ENCODE data around the gene MYCBP.
"Not testable (repeated sequence)": the region's sequence is repeated elsewhere in the genome, so short reads cannot be mapped to it uniquely, and the experiment has no call there.

The MYCBP gene

DNA sequence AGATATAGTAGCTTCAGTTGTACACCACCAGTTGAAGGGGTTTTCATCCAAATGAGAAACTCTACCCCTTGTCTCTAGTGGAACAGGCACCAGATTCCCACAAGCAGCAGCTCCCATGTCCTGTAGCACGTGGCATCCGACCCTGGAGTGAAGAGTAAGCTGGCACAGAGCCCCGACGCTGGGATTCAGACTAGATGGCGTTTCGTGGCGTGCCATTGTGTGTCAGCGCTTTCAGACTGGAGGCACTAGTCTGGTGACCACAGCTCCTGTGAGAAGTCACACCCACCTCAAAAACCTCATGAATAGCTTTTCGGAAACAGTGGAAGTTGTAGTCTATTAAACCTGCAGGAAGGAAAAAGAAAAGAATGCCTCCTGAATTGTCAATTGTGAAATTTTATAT, 33.8 kb downstream of the MYCBP start:
- Histone ChIP-seq H3K27ac (ENCODE audit: extremely low read depth, low read depth, low read length) (no peak overlapping the region), H3K4me1 (ENCODE audit: control insufficient read depth, insufficient read depth, low read length) (no peaks in the 10 kb centered on the region), H3K9me3 (ENCODE audit: control insufficient read depth, insufficient read depth, low read depth, low read length) (no peaks in the 10 kb centered on the region), H3K4me3 (ENCODE audit: low read depth, low read length) (no peak overlapping the region), H3K36me3 (ENCODE audit: control insufficient read depth in 2 of 2, insufficient read depth in 1 of 2, low read length in 2 of 2) (peaks cover 24 to 60% of the 10 kb centered on the region in 2 experiments)
- ChIA-PET POLR2A (no interaction called here), CTCF (interaction anchor here (0.7 to 1.1 kb wide), 3 partner anchors 18 to 259 kb away, joined by 3 to 5 read pairs (median 3); no protein-coding TSS in a partner anchor)
- TF ChIP-seq, protein P1, sequence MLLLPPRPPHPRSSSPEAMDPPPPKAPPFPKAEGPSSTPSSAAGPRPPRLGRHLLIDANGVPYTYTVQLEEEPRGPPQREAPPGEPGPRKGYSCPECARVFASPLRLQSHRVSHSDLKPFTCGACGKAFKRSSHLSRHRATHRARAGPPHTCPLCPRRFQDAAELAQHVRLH (tag by site-specific recombination; IDR thresholded peaks at IDR 0.05) = no peak
- TF ChIP-seq ZIC2 (tag by site-specific recombination; IDR thresholded peaks at IDR 0.05) (no peak), ZNF366 (tag by site-specific recombination; conservative IDR thresholded peaks at IDR 0.05) (no peak), ZNF24 (tag by site-specific recombination; IDR thresholded peaks at IDR 0.05) (no peak), TRIM28 (IDR thresholded peaks at IDR 0.05; ENCODE audit: borderline replicate concordance, low read length) (no peak), SCRT2 (tag by site-specific recombination; IDR thresholded peaks at IDR 0.05) (no peak)
- TF ChIP-seq, protein P2, sequence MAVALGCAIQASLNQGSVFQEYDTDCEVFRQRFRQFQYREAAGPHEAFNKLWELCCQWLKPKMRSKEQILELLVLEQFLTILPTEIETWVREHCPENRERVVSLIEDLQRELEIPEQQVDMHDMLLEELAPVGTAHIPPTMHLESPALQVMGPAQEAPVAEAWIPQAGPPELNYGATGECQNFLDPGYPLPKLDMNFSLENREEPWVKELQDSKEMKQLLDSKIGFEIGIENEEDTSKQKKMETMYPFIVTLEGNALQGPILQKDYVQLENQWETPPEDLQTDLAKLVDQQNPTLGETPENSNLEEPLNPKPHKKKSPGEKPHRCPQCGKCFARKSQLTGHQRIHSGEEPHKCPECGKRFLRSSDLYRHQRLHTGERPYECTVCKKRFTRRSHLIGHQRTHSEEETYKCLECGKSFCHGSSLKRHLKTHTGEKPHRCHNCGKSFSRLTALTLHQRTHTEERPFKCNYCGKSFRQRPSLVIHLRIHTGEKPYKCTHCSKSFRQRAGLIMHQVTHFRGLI (tag by site-specific recombination; IDR thresholded peaks at IDR 0.05) = no peak
- TF ChIP-seq, protein P3, sequence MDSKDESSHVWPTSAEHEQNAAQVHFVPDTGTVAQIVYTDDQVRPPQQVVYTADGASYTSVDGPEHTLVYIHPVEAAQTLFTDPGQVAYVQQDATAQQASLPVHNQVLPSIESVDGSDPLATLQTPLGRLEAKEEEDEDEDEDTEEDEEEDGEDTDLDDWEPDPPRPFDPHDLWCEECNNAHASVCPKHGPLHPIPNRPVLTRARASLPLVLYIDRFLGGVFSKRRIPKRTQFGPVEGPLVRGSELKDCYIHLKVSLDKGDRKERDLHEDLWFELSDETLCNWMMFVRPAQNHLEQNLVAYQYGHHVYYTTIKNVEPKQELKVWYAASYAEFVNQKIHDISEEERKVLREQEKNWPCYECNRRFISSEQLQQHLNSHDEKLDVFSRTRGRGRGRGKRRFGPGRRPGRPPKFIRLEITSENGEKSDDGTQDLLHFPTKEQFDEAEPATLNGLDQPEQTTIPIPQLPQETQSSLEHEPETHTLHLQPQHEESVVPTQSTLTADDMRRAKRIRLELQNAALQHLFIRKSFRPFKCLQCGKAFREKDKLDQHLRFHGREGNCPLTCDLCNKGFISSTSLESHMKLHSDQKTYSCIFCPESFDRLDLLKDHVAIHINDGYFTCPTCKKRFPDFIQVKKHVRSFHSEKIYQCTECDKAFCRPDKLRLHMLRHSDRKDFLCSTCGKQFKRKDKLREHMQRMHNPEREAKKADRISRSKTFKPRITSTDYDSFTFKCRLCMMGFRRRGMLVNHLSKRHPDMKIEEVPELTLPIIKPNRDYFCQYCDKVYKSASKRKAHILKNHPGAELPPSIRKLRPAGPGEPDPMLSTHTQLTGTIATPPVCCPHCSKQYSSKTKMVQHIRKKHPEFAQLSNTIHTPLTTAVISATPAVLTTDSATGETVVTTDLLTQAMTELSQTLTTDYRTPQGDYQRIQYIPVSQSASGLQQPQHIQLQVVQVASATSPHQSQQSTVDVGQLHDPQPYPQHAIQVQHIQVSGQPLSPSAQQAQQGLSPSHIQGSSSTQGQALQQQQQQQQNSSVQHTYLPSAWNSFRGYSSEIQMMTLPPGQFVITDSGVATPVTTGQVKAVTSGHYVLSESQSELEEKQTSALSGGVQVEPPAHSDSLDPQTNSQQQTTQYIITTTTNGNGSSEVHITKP (tag by site-specific recombination; IDR thresholded peaks at IDR 0.05) = no peak

DNA sequence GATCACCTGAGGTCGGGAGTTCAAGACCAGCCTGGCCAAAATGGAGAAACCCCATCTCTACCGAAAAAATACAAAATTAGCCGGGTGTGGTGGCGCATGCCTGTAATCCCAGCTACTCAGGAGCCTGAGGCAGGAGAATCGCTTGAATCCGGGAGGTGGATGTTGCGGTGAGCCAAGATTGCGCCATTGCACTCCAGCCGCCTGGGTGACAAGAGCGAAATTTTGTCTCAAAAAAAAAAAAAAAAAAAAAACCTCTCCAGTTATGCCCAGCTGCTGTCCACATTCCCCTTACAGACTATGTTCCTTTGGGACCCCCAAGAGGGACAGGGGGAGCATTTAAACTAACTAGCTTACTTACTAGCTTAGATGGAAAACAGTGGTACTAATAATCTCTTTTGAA, 36.8 kb downstream of the MYCBP start:
- ChIA-PET CTCF (interaction anchor here (1.9 kb wide), 1 partner anchor 809 kb away, joined by 6 read pairs; no protein-coding TSS in a partner anchor), POLR2A (interaction anchor here (0.6 to 2.0 kb wide), 2 partner anchors 190 to 843 kb away, joined by 3 to 5 read pairs; no protein-coding TSS in a partner anchor)

DNA sequence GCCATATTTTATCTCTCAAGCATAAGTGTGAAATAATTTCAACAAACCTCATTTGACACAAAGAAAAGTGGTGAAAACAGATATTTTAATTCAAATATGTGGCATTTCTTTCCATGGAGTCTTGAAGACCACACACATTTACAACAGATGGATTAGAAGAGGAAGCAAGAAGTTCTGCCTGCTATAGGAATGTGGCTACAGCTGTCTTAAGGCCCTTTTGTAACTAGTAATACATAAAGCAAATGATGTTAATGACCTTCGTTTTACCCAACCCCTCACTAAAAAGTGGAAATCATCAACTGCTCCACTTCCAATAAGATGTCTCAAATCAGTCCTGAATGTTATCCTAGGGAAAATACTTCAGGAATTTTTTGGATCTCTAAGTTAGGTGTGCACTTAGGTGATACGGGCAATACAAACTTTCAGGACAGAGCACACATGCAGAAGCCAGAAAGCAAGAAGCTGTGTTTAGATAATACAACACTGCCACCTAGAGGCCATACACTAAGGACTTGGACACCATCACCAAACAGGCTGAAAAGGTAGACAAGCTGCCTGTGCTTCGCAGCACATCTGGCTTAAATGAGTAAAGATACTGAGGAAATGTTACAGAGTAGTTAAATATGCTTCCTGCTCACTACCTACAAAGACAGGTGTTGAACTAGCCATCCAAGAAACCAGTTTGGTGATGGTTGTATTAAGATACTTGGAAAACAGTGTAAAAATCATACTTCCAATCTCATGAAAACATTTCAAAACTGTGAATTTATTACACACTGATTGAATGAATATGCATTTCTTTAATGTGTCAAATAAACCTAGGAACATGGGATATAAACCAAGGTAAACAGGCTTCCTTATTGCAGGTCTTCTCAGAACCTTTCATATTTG, 38.0 kb downstream of the MYCBP start:
- H3K4me3 ChIP-seq (ENCODE audit: low read depth, low read length) = no peak overlapping the region
- H3K4me1 ChIP-seq (ENCODE audit: control insufficient read depth, insufficient read depth, low read length) = no peaks in the 10 kb centered on the region
- TF ChIP-seq ZNF2 (tag by site-specific recombination; IDR thresholded peaks at IDR 0.05) (peak; percentile 62; the same call in 1 of the 2 replicates), ZBTB17 (tag by site-specific recombination; IDR thresholded peaks at IDR 0.05) (peak; percentile 46; the same call in 1 of the 2 replicates), ZNF654 (tag by site-specific recombination; IDR thresholded peaks at IDR 0.05; ENCODE audit: low read depth) (peak; percentile 95), ZEB2 (tag by site-specific recombination; IDR thresholded peaks at IDR 0.05) (peak; percentile 56), ZNF837 (tag by site-specific recombination; IDR thresholded peaks at IDR 0.05) (no peak), TRIM28 (IDR thresholded peaks at IDR 0.05; ENCODE audit: borderline replicate concordance, low read length) (0 out of 2 replicates have a peak, but pooled peaks have one; percentile 15), ZNF423 (tag by site-specific recombination; IDR thresholded peaks at IDR 0.05) (no peak)
- TF ChIP-seq, protein P4, sequence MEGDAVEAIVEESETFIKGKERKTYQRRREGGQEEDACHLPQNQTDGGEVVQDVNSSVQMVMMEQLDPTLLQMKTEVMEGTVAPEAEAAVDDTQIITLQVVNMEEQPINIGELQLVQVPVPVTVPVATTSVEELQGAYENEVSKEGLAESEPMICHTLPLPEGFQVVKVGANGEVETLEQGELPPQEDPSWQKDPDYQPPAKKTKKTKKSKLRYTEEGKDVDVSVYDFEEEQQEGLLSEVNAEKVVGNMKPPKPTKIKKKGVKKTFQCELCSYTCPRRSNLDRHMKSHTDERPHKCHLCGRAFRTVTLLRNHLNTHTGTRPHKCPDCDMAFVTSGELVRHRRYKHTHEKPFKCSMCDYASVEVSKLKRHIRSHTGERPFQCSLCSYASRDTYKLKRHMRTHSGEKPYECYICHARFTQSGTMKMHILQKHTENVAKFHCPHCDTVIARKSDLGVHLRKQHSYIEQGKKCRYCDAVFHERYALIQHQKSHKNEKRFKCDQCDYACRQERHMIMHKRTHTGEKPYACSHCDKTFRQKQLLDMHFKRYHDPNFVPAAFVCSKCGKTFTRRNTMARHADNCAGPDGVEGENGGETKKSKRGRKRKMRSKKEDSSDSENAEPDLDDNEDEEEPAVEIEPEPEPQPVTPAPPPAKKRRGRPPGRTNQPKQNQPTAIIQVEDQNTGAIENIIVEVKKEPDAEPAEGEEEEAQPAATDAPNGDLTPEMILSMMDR (tag by site-specific recombination; IDR thresholded peaks at IDR 0.05) = peak; percentile 73
- POLR2A ChIA-PET = interaction anchor here (0.7 to 2.0 kb wide), 2 partner anchors 808 to 842 kb away, joined by 3 to 5 read pairs; no protein-coding TSS in a partner anchor
- CTCF ChIA-PET = interaction anchor here (0.5 to 2.2 kb wide), 29 partner anchors 9 to 975 kb away, joined by 3 to 14 read pairs (median 4); partner anchors contain the start of gene MTF1
- no peak overlapping the region for H3K27ac ChIP-seq (ENCODE audit: extremely low read depth, low read depth, low read length)
- no peaks in the 10 kb centered on the region for H3K9me3 ChIP-seq (ENCODE audit: control insufficient read depth, insufficient read depth, low read depth, low read length)
- peaks cover 0 to 32% of the 10 kb centered on the region in 2 experiments; a peak in 1 of 3 replicates for H3K36me3 ChIP-seq (ENCODE audit: control insufficient read depth in 2 of 2, insufficient read depth in 1 of 2, low read length in 2 of 2)

More for the DNA sequence above, 36.8 kb downstream of the MYCBP start:
- peaks cover 3 to 39% of the 10 kb centered on the region in 2 experiments; a peak in 2 of 3 replicates for H3K36me3 ChIP-seq (ENCODE audit: control insufficient read depth in 2 of 2, insufficient read depth in 1 of 2, low read length in 2 of 2)
- not testable (repeated sequence) for H3K9me3 ChIP-seq (ENCODE audit: control insufficient read depth, insufficient read depth, low read depth, low read length); H3K4me1 ChIP-seq (ENCODE audit: control insufficient read depth, insufficient read depth, low read length); H3K4me3 ChIP-seq (ENCODE audit: low read depth, low read length); H3K27ac ChIP-seq (ENCODE audit: extremely low read depth, low read depth, low read length)
